ENCODE measurements around the gene CEL.
A peak's percentile ranks its signal among the peaks of the same experiment; 100 is the strongest.
"Not testable (repeated sequence)": the region's sequence is repeated elsewhere in the genome, so short reads cannot be mapped to it uniquely, and the experiment has no call there.

CEL gene

DNA sequence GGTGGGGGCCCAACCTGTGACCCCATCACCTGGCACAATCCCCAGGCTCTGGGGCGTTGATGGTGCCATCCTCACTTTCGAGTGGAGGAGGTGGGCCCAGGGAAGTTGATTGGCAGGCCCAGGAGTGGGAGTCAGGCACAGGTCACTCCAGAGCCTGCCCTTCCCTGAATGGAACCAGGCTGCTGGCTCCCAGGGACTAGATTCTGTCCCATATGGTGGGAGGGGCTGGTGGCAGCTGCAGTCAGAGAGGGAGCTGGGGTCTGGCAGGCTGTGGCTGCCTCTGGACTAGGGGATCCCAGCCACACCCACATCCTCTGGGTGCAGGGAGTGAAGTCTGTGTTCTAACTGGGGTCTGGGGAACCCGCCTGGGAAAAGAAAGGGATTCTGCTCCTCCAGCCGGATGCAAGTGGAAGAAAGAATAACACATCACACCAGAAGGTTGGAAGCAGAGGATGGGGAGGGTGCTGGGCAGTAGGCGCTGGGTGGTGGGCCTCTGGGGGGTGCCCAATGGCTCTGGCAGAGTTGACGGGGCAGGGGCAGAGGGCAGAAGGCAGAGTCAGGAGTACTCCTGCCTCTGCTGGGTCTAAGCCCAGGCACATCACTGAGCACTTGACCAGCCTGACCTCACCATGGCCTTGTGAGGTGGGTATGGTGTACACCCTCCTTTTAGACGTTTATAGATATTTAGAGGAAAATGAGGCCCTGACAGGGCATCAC is 25.8 kb downstream of the CEL start:
- DNase-seq, result no peak

DNA sequence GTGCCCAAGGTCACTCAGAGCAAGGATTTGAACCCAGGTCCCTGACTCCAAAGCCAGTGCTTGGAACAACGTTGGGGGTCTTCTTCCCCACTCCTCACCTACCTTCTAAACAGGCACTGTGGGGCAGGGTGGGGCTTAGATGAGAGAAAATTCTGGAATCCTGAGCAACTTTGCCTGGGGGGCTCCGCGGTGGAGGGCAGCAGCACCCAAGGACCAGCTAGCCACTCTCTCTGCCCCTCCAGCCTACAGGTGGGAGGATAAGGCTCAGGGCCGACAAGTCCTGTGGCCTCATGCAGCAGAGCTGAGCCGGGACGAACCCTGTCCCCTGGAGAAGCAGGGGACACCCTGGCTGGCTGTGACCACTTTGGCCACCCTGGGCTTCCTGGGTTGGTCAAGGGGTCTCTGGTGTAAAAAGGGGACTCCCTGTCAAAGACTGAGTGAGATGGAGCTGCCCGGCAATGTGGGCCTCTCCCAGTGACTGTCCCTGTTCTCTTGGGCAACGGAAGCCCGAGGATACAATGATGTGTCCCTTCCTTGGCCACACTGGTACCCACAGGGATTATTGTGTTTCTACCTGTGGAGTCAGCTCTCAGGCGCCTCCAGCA is 26.5 kb downstream of the CEL start:
- no peak for DNase-seq

DNA sequence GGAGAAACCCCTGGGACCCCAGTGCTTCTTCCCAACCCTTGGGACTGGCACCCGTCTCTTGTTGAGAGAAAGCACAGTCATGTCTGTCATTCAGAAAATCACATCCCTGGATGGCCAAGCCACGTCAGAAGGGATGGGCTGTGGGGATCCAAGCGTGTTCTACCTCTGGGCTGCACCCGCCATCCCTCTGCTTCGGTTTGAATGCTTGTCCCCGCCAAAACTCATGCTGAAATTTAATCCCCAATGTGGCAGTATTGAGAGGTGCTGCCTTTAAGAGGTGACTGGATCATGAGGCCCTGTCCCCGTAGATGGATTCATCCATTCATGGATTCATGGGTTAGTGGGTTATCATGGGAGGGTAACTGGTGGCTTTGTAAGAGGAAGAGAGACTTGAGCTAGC is 27.0 kb downstream of the CEL start:
- DNase-seq, result no peak

DNA sequence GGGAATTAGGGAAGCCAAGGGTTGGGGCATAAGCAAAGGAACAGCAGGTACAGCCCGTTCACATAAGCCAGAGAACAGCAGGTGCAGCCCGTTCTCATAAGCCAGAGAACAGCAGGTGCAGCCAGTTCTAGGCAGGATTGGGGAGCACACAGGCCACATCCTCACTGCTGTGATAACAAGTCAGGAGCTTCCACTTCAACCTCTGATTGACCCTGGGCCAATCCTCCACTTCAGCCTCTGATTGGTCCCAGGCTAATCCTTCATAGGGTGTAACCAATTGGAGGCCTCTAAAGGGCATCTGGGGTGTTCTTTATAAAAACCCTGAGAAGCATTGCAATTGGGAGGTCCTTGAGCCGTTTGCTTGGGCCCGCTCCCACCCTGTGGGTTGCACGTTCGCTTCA is 27.5 kb downstream of the CEL start:
- DNase-seq, result peak; percentile 7

DNA sequence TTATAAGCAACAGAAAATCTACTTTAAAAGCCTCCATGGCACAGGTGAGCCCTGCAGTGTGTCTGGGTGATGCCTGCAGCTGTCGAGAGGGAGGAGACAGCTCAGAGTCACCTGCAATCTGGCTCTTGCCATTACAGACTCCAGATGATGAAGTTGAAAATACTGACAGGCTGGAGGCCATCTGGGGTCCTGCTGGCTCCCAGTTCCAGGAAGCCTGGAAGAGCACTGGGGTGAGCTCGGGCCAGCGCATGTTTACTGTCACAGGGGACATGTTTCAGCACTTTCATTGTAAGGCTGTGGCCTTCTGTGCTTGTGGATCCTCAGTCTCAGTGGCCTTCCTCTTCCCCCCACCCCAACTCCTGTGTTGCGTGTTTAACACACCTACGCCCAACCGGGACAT is 28.4 kb downstream of the CEL start:
- no peak for DNase-seq

DNA sequence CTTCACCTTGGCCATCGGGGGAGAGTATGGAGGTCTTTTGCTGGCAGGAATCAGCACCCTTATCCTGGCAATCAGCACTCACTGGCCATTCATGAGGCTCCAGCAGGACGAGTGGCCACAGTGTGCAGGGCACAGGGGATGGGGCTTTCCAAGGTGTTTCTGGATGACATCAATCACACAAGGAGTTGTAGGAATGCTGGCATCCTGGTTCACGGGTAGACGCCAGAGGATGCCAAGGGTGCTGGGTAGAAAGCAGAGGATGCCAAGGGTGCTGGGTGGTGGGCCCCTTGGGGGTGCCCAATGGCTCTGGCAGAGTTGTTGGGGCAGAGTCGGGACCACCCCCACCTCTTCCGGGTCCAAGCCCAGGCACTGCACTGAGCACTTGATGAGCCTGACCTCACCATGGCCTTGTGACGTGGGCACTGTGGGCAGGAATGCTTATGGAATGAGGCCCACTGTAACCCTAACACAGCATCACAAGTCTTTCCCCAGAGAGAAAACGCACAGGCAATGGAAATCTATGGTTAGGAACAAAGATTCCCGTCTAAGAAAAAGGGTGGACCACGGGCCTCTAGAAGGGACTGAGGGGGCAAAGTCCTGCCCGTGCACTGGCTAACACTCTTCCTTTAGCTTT is 29.1 kb downstream of the CEL start:
- no peak for DNase-seq

DNA sequence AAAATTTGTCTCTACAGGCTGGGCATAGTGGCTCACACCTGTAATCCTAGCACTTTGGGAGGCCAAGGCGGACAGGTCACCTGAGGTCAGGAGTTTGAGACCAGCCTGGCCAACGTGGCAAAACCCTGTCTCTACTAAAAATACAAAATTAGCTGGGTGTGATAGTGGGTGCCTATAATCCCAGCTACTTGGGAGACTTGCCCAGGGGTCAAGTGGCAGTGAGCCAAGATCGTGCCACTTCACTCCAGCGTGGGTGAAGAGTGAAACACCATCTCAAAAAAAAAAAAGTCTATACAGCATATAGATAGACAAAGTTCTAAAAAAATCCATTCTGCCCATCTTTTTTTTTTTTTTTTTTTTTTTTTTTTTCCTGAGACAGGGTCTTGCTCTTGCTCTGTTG is 32.6 kb downstream of the CEL start:
- not testable (repeated sequence) for DNase-seq

DNA sequence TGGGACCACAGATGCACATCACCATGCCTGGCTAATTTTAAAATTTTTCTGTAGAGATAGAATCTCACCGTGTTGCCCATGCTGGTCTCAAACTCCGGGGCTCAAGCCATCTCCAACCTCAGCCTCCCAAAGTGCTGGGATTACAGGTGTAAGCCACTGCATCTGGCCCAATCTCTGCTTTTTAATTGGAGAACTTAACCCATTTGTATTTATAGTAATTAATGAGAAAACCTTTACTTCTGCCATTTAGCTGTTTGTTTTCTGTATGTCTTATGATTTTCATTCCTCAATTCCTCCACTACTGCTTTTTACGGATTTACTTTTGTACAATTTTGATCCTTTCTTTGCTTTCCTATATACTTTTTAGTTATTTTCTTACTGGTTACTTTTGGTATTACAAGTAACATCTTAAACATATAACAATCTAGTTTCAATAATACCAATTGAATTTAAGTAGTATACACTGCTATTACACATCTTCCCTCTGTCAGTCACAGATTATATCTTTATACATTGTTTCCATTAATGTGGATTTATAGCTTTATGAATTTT is 33.1 kb downstream of the CEL start:
- DNase-seq, result no peak

DNA sequence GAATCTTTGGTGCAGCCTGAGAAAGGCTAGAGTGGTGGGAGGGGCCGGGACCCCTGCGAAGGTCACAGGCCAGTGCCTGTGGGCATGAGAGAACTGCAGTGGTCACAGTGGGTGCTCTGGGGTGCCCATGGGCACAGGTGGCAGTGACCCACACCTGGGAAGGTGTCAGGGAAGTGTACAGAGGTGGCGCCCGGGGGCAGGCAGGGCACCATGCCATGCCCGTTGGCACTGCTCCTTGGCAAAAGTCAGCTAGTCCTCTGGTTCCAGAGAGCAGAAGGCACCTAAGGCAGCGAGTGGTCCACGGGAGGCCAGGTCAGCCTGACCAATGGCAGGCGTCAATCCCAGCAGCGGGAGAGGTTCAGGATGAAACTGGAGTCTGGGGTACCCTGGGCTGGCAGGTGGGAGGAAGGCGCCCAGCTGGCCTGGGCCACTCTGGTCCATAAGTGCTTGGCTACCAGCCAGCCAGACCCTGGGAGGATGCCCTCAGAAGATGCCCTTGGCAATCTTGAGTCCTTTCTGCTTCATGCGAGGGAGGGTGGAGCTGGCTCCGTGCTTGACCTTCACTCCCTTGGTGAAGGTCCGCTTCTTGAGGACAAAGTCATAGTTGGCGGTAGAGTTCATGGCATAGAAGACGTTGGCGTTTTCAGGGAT is 36.4 kb downstream of the CEL start:
- DNase-seq, result no peak

DNA sequence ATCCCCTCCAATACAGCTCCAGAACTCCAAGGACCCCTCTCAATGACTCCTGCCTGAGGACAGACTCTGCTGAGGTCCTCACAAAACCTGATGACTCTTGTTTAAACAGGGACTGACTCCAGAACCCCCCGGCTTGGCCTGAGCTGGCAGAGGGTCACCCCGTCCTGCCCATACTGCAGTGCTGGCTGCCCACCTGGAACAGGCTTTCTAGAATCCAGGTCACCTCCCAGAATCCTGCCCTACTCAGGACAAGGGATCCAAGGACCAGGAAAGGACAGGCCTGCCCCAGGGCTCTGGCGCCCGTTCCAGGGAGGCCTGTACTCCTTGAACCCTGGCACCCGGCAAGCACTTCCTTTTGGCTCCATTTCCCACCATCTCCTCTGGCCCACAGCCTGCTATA is 37.1 kb downstream of the CEL start:
- no peak for DNase-seq

DNA sequence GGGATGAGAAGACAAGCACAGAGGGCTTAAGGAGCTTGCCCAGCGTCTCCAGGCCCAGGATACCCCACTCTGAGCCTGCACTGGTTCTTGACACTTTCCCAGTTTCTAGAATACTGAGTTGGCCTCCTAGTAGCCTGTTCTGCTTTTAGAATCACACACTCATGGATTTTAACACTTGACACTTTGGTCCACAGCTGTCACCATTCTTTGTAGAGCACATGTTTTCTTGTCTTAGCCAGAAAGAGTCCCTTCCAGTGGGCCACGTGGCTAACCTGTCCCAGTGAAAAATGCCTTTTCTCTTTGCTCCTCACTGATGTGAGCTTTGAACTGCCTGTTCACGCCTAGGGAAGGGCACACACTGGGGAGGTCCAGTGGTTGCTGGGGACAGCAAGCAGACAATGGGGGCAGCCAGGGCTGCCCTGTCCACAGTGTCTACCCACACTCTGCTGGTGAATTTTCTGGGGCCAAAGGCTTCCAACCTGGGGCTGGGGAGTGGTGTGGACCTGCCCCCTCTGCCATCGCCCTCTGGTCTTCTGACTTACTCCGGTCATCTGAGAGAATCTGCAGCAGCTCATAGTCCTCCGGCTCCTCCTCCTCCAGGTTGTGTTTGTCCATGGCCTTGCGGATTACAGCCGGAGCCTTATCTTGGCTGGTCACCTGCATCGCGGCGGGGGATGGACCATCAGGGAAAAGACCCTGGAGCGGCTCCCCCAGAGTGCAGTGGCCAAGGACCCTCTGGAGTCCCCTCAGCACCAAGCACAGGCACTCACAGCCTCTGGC is 38.1 kb downstream of the CEL start:
- DNase-seq, result no peak

DNA sequence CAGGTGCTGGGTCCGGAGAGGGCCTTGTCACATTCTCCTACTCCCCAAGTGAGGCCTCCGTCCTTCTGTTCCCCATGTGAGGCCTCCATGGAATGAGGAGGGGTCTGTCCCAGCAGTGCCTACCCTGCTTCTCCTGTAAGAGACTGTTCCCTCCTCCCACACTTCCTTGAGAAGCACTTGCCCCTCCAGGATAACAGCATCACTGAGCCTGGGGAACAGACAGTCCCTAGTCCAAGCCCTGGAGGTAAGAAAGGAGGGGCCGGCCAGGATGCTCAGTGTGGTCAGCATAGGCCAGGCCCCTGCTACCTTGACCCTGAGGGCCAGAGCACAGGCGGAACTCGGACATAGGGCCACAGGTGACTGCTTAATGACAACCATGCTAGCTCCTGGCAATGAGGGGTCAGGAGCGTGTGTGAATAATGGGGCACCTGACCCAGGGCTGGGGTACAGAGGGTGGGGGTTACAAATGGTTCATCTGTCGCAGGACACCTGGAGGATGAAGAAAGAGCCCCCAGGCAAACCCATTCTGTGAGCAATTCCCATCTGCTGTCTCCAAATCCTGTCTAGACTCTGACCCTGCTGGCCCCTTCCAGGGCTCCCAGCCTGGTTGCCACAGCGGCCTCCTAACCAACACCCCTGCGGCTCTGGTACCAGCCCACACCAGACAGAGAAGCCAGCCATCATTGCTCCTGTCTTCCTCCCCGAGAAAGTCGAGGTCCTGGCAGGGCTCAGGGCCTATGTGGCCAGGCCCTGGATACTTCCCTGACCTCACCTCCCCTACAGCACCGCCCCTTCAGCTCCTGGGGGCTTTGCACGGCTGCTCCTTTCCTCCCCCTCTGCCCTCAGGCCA is 39.0 kb downstream of the CEL start:
- no peak for DNase-seq

DNA sequence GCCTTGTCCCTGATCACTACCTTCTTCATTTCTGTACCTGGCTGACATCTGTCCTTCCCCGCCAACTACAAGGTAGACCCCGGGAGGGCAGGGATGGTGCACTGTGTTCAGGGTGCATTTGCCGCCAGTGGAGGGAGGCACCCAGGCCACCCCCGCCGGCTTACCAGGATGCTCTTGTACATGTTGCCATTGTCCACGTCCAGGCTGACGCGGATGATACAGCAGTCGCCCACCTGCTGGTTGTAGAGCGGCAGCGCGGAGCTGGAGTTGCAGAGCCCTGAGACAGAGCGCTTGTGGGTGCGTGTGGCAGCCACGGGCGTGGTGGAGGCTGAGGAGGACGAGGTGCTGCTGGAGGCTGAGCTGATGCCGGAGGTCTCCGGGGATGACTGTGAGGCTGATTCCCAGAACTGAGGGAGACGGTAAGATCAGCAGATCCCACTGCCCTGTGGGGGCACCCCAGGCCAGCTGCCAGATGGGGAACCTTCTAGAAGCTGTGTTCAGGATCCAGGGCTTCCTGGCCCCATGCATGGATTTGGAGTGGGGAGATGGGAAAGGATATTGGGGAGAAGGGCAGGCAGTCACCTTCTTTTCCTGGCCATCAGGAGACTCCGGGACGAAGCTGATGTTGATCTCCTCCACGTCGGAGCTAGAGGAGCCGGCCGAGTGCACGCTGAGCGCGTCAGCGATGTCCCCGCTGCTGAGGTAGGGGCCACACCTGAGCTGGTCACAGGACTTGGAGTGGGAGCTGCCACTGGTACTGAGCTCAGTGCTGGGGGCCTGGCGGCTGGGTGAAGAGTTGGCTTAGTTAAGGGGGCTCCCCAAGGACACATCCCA is 39.8 kb downstream of the CEL start:
- DNase-seq, result no peak

DNA sequence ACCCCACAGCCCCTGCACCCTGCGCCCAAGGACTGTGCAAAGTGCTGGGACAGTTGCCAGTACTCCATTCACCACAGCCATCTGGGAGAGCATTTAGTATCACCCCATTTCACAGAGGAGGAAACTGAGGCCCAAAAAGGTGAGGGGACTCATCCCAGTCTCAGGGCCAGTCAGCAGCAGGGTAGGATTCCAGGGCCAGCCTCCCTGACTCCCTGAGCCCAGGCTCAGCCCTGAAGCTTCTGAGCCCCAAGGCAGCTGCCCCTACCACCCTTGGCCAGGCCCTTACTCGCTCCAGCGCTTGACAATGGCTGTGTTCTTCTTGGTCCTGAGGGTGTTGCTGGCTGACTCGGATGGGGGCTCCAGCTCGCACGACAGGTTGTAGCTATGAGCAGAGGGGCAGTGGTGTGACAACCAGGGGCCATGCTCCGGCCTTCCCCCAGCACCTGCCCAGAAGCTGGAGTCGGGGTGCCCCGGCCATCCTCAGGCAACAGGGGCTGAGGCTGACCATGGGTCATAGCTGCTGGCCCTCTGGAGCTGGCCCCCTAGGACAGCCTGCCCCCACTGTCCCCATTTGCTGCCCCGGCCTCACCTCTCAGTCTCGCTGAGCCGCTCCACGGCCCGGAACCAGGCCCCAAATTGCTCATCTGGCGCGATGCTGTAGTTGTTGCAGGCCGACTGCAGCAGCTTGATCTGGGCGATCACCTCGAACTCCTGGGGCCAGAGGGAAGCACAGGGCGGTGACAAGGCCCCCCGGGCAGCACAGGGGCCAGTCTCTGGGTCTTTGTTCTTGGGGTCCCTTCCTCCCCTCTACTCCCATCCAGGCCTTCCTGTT is 40.6 kb downstream of the CEL start:
- no peak for DNase-seq

DNA sequence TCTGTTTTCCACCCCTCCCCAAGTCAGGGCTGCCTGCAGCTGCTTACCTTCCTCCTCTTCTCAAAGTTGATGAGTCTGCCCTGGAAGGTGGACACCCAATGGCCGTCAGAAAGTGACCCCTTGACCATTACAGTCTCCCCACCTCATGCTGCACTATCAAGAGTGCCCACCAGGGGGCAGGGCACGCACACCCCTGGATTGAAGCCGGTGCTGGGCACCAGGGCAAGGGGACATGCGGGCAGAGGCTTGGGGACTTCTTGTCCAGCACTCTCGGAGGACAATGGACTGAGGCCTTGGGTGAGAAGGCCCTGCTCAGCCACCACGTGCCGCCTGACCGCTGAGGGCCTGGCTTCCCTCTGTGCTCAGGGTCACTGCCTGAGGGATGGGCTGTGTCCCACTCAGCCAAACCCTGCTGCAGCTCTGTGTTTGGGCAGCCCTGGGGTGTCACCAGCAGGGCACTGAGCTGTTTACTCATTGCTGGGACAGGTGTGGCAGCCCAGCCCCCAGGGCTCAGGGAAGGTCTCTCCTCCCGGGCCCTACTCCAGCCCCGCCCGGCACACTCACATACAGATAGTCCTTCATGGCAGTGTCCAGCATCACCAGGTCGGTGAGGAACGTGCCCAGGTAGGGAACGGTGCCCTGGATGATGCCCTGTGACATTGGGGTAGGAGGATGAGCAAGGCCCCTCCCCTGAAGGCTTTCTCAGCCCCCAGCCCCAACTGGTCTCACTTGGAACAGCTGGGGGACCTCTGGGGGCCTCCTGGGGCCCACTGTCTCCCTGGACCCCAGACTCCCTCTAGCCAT is 41.6 kb downstream of the CEL start:
- DNase-seq, result no peak

DNA sequence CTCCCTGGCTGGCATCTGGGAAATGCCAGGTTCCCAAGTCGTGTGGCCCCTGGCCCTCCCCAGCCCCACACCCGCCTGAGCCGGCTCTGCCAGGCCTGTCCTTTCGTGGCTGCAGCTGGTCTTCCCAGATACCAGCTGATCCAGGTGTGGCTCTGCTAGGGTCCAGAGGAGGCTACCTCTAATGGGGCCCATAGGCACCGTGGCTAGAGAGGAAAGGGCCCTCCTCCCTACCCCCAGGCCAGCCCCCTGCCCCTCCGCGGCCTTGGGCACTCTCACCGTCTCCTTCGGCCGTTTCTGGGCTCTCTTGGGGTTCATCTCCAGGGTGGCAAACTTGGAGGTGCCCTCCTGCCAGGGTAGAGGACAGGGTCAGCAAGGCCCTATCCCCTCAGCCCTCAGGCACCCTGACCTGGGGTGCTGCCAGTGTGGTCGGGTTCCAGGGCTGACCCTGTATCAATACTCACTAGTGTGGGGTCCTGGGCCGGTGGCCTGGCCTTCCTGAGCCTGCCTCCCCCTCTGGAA is 42.3 kb downstream of the CEL start:
- DNase-seq, result no peak

DNA sequence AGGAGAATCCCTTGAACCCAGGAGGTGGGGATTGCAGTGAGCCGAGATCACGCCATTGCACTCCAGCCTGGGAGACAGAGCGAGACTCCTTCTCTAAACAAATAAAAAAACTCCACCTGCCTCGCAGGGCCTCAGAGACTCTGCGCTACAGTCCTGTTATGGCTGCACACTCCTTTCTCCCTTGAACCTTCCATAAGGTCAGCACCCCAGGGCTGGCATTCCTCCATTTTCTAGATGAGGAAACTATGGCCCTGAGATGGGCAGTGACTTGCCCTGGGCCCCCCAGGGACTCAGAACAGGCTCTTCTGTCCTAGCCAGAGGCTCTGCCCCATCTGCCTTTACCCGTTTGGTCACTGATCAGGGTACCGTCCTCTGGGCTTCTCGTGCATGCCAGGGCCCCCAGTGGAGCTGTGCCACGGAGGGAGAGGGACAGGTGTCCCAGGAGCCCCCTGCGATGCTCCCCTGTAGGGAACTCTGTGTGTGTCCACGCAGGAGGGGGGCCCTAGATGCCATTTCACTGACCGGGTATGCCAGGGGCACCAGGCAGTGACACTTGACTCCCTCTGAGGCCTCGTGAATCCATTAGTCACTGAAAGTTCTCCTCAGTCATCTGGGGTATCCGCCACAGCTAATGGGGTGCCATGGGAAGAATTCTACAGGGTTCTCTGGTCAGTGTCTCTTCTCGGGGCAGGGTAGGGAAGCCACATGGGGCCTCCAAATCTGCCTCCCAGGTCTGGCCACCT is 43.1 kb downstream of the CEL start:
- DNase-seq, result no peak

DNA sequence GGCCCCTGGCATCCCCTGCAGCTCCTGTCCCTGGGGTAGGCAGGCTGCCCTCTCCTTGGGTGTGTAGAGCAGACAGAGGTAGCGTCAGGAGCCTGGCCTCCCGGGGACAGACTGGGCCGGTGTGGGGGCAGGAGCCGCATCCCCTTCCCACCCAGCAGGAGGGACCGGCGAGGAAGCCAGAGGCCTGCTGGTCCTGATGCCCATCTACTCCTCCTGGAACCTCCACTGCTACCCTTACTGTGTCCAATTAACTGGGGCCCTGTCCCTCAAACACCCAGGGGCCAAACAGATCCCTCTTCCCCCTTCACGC is 43.6 kb downstream of the CEL start:
- no peak for DNase-seq

Measured in NCI-H187 treated with DMSO at 0.1 percent for 48 hours (cell line).